ENCODE data around the gene TBXAS1.

Gene TBXAS1

GRCh38 chr7:139960157-139960556 lies 131.1 kb downstream of the TBXAS1 start:
- H3K4me3 ChIP-seq (ENCODE audit: severe bottlenecking), result no peak overlapping the region
- no peaks in the 10 kb centered on the region for H3K36me3 ChIP-seq (ENCODE audit: low read depth)
- ATAC-seq (ENCODE audit: low read depth) (no peak), DNase-seq (ENCODE audit: low spot score) (no peak)
- no peak for TF ChIP-seq CTCF (IDR thresholded peaks at IDR 0.05; ENCODE audit: poor library complexity, severe bottlenecking)
- no peaks in the 10 kb centered on the region for H3K27me3 ChIP-seq (ENCODE audit: insufficient read depth, poor library complexity, severe bottlenecking)
- H3K27ac ChIP-seq (ENCODE audit: poor library complexity, severe bottlenecking), result no peak overlapping the region
- H3K9me3 ChIP-seq (ENCODE audit: severe bottlenecking), result no peaks in the 10 kb centered on the region
- H3K4me1 ChIP-seq (ENCODE audit: insufficient read depth, poor library complexity, severe bottlenecking), result no peaks in the 10 kb centered on the region

GRCh38 chr7:139965942-139966628 lies 137.0 kb downstream of the TBXAS1 start:
- no peak overlapping the region for H3K4me3 ChIP-seq (ENCODE audit: severe bottlenecking)
- no peak overlapping the region for H3K27ac ChIP-seq (ENCODE audit: poor library complexity, severe bottlenecking)
- no peak for DNase-seq (ENCODE audit: low spot score)
- ATAC-seq (ENCODE audit: low read depth), result no peak
- no peaks in the 10 kb centered on the region for H3K36me3 ChIP-seq (ENCODE audit: low read depth)
- no peak for TF ChIP-seq CTCF (IDR thresholded peaks at IDR 0.05; ENCODE audit: poor library complexity, severe bottlenecking)
- H3K4me1 ChIP-seq (ENCODE audit: insufficient read depth, poor library complexity, severe bottlenecking), result no peaks in the 10 kb centered on the region
- H3K27me3 ChIP-seq (ENCODE audit: insufficient read depth, poor library complexity, severe bottlenecking), result no peaks in the 10 kb centered on the region
- H3K9me3 ChIP-seq (ENCODE audit: severe bottlenecking), result no peaks in the 10 kb centered on the region

- no peak for ATAC-seq (ENCODE audit: low read depth)
These were observed 137.9 kb downstream of the TBXAS1 start for GRCh38 chr7:139966949-139967348.

GRCh38 chr7:139968931-139969330 lies 139.9 kb downstream of the TBXAS1 start:
- ATAC-seq (ENCODE audit: low read depth), result no peak
- no peak for TF ChIP-seq CTCF (IDR thresholded peaks at IDR 0.05; ENCODE audit: poor library complexity, severe bottlenecking)
- Histone ChIP-seq H3K4me1 (ENCODE audit: insufficient read depth, poor library complexity, severe bottlenecking) (no peaks in the 10 kb centered on the region), H3K27me3 (ENCODE audit: insufficient read depth, poor library complexity, severe bottlenecking) (no peaks in the 10 kb centered on the region), H3K27ac (ENCODE audit: poor library complexity, severe bottlenecking) (no peak overlapping the region), H3K4me3 (ENCODE audit: severe bottlenecking) (no peak overlapping the region), H3K36me3 (ENCODE audit: low read depth) (no peaks in the 10 kb centered on the region), H3K9me3 (ENCODE audit: severe bottlenecking) (no peaks in the 10 kb centered on the region)
- no peak for DNase-seq (ENCODE audit: low spot score)

More at GRCh38 chr7:139966949-139967348, 137.9 kb downstream of the TBXAS1 start:
- no peak overlapping the region for H3K4me3 ChIP-seq (ENCODE audit: severe bottlenecking)
- no peaks in the 10 kb centered on the region for H3K27me3 ChIP-seq (ENCODE audit: insufficient read depth, poor library complexity, severe bottlenecking)
- H3K27ac ChIP-seq (ENCODE audit: poor library complexity, severe bottlenecking), result no peak overlapping the region
- no peak for DNase-seq (ENCODE audit: low spot score)
- TF ChIP-seq CTCF (IDR thresholded peaks at IDR 0.05; ENCODE audit: poor library complexity, severe bottlenecking), result no peak
- H3K4me1 ChIP-seq (ENCODE audit: insufficient read depth, poor library complexity, severe bottlenecking), result no peaks in the 10 kb centered on the region
- no peaks in the 10 kb centered on the region for H3K36me3 ChIP-seq (ENCODE audit: low read depth)
- no peaks in the 10 kb centered on the region for H3K9me3 ChIP-seq (ENCODE audit: severe bottlenecking)

GRCh38 chr7:139972029-139972428 lies 143.0 kb downstream of the TBXAS1 start:
- no peaks in the 10 kb centered on the region for H3K4me1 ChIP-seq (ENCODE audit: insufficient read depth, poor library complexity, severe bottlenecking)
- no peaks in the 10 kb centered on the region for H3K9me3 ChIP-seq (ENCODE audit: severe bottlenecking)
- H3K27me3 ChIP-seq (ENCODE audit: insufficient read depth, poor library complexity, severe bottlenecking), result no peaks in the 10 kb centered on the region
- TF ChIP-seq CTCF (IDR thresholded peaks at IDR 0.05; ENCODE audit: poor library complexity, severe bottlenecking), result no peak
- no peak overlapping the region for H3K4me3 ChIP-seq (ENCODE audit: severe bottlenecking)
- DNase-seq (ENCODE audit: low spot score), result no peak
- ATAC-seq (ENCODE audit: low read depth), result no peak
- H3K36me3 ChIP-seq (ENCODE audit: low read depth), result no peaks in the 10 kb centered on the region
- H3K27ac ChIP-seq (ENCODE audit: poor library complexity, severe bottlenecking), result no peak overlapping the region

Measured in RWPE2 (cell line).